Gastroesophageal sphincter (tissue), 3 donors: Measurements from ENCODE around the gene CCDC71L.

Source experiments
- POLR2A ChIP-seq, 2 donors: fragments of 450-650 bp; IDR thresholded peaks; one replicate each; pipeline ENCODE4 v1.6.1; 2017; ENCODE audit warnings: antibody characterized with exemption in 2 of 2, mild to moderate bottlenecking in 2 of 2, moderate library complexity in 1 of 2
- TF ChIP-seq, protein P1 (sequence below), 4 experiments: fragments of 200-600 bp in 2 of 4; fragments of 450-650 bp in 2 of 4; sonication (generic) in 1 of 4; IDR thresholded peaks; one replicate each; pipeline ENCODE4 v1.5.1; 2017 to 2019; ENCODE audit warnings: antibody characterized with exemption in 4 of 4, mild to moderate bottlenecking in 2 of 4, moderate library complexity in 2 of 4

DNA sequence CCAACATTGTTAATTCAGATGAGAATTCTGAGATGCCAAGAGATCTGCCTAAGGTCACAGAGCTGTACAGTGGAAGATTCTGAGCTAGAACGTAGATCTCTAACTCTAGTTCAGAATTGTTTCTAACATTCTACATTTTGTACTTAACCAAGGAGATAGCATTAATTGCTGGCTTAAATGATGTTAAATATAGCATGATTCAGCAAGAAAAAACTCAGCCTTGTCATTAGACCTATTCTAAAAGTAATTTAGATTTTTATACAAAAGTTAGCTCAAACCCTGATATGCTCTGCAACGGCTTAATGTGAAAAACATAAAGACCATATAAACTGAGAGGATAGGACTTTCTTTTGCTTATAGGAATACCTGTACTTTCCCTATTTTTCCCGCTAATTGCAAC is 3.4 kb upstream of the CCDC71L start:
- TF ChIP-seq, protein P1, sequence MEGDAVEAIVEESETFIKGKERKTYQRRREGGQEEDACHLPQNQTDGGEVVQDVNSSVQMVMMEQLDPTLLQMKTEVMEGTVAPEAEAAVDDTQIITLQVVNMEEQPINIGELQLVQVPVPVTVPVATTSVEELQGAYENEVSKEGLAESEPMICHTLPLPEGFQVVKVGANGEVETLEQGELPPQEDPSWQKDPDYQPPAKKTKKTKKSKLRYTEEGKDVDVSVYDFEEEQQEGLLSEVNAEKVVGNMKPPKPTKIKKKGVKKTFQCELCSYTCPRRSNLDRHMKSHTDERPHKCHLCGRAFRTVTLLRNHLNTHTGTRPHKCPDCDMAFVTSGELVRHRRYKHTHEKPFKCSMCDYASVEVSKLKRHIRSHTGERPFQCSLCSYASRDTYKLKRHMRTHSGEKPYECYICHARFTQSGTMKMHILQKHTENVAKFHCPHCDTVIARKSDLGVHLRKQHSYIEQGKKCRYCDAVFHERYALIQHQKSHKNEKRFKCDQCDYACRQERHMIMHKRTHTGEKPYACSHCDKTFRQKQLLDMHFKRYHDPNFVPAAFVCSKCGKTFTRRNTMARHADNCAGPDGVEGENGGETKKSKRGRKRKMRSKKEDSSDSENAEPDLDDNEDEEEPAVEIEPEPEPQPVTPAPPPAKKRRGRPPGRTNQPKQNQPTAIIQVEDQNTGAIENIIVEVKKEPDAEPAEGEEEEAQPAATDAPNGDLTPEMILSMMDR (IDR thresholded peaks at IDR 0.05): no peak
- TF ChIP-seq POLR2A (IDR thresholded peaks at IDR 0.05): no peak
